ENCODE data around the gene DARS1. TPM values are rescaled to one million over a fixed set of nuclear protein-coding genes. Genes with fewer than 3 reads are reported as not detected.

Gene DARS1
- total RNA-seq, 3 donors from 2014 or later: 76.4 to 117 (median 86.7) TPM

- no peaks in the 10 kb centered on the region for H3K9me3 ChIP-seq
- H3K4me3 ChIP-seq: no peak overlapping the region
- DNase-seq (ENCODE audit: low spot score in 2 of 2): no peak
- no peaks in the 10 kb centered on the region for H3K4me1 ChIP-seq
- TF ChIP-seq CTCF (IDR thresholded peaks at IDR 0.05) (no peak), POLR2A (IDR thresholded peaks at IDR 0.05) (no peak)
- H3K27me3 ChIP-seq: no peaks in the 10 kb centered on the region
- H3K36me3 ChIP-seq: no peaks in the 10 kb centered on the region
- intact Hi-C loops (cut with DNase I; ENCODE audit: low total_unique reads): no loop called here
- no peak overlapping the region for H3K27ac ChIP-seq
Observed at GRCh38 chr2:135925571-135925970, 59.9 kb downstream of the DARS1 start.

DNA sequence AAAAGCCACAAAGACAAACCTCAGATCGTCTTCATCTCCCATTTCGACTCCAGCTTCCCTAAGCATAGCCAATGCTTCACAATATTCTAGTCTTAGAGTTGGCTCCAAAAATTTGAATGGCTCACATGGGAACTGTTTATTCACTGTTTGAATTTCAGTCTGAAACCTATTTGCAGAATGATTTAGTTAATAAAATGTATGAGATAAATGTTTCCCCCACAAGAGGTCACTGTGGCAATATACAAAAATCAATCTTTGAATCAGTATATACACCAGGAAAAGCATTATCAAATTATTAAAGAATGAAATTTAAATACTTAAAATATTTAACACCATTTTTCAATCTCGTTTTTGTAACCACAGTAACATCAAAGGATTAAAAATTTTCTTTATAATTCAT lies 69.2 kb downstream of the DARS1 start:
- Histone ChIP-seq H3K27me3 (no peaks in the 10 kb centered on the region), H3K9me3 (no peaks in the 10 kb centered on the region), H3K27ac (no peak overlapping the region), H3K4me1 (no peaks in the 10 kb centered on the region), H3K4me3 (no peak overlapping the region), H3K36me3 (no peaks in the 10 kb centered on the region)
- no peak for DNase-seq (ENCODE audit: low spot score in 2 of 2)
- TF ChIP-seq CTCF (IDR thresholded peaks at IDR 0.05): peak in 2 of 3 donors; percentile 37 to 52
- TF ChIP-seq POLR2A (IDR thresholded peaks at IDR 0.05): no peak
- intact Hi-C loops (cut with DNase I; ENCODE audit: low total_unique reads): no loop called here

DNA sequence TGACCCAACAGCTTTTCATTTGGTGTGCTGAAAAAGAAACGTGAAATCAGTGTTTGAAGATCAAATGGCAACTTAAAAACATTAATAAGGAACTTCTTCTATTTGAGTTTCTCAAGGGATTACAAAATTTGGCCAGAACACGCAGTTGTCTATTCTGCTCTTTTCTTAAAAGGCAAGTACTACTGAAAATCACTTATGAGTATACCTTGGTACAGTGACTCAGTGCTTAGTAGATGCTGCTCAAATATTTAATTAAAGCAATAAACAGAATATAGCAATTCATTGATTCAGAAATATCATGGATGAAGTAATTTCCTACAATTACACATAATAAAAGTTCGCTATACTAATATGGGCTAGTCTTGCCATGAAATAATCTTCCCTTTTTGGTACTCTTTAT lies 70.9 kb downstream of the DARS1 start:
- H3K4me3 ChIP-seq: no peak overlapping the region
- H3K36me3 ChIP-seq: no peaks in the 10 kb centered on the region
- no peak overlapping the region for H3K27ac ChIP-seq
- H3K4me1 ChIP-seq: no peaks in the 10 kb centered on the region
- H3K27me3 ChIP-seq: no peaks in the 10 kb centered on the region
- TF ChIP-seq CTCF (IDR thresholded peaks at IDR 0.05) (no peak), POLR2AphosphoS5 (IDR thresholded peaks at IDR 0.05) (no peak), POLR2A (IDR thresholded peaks at IDR 0.05) (no peak)
- no peaks in the 10 kb centered on the region for H3K9me3 ChIP-seq
- DNase-seq (ENCODE audit: low spot score in 2 of 2): no peak
- intact Hi-C loops (cut with DNase I; ENCODE audit: low total_unique reads): no loop called here

- H3K9me3 ChIP-seq: no peaks in the 10 kb centered on the region
- intact Hi-C loops (cut with DNase I; ENCODE audit: low total_unique reads): no loop called here
- no peak for TF ChIP-seq POLR2AphosphoS5 (IDR thresholded peaks at IDR 0.05)
- peak; percentile 31 to 75 (median 62) for TF ChIP-seq CTCF (IDR thresholded peaks at IDR 0.05)
- no peak for DNase-seq (ENCODE audit: low spot score in 2 of 2)
- no peaks in the 10 kb centered on the region for H3K4me1 ChIP-seq
- H3K27me3 ChIP-seq: no peaks in the 10 kb centered on the region
- H3K4me3 ChIP-seq: no peak overlapping the region
- H3K27ac ChIP-seq: no peak overlapping the region
- no peaks in the 10 kb centered on the region for H3K36me3 ChIP-seq
Observed at GRCh38 chr2:135913727-135914365, 71.6 kb downstream of the DARS1 start.

DNA sequence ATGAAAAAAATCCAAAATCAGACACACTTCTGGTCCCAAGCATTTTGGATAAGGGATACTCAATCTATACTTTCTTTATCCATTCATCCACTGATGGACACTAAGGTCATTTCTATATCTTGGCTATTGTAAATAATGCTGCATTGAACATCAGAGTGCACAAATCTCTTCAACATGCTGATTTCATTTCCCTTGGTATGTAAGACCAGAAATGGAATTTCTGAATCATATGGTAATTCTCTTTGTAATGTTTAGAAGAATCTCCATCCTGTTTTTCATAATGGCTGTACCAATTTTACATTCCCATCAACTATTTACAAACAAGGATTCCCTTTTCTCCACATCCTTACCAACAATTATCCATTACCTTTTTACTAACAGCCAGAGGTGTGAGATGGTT lies 75.5 kb downstream of the DARS1 start:
- H3K4me3 ChIP-seq: no peak overlapping the region
- no peaks in the 10 kb centered on the region for H3K4me1 ChIP-seq
- TF ChIP-seq POLR2A (IDR thresholded peaks at IDR 0.05) (no peak), POLR2AphosphoS5 (IDR thresholded peaks at IDR 0.05) (no peak), CTCF (IDR thresholded peaks at IDR 0.05) (no peak)
- no peak overlapping the region for H3K27ac ChIP-seq
- no peaks in the 10 kb centered on the region for H3K36me3 ChIP-seq
- DNase-seq (ENCODE audit: low spot score in 2 of 2): no peak
- intact Hi-C loops (cut with DNase I; ENCODE audit: low total_unique reads): no loop called here
- H3K9me3 ChIP-seq: no peaks in the 10 kb centered on the region
- H3K27me3 ChIP-seq: no peaks in the 10 kb centered on the region

Measured in breast epithelium (tissue), 4 donors.